GM21360 (cell line): ENCODE data around the gene ZMYM3.

ENCODE experiments used
- ATAC-seq: cut with Tn5 transposase; IDR thresholded peaks from one replicate; pipeline ENCODE4 v1.9.1; 2021; ENCODE audit warnings: mild to moderate bottlenecking, moderate library complexity; ENCODE audit not compliant: unreplicated experiment

The ZMYM3 gene

DNA sequence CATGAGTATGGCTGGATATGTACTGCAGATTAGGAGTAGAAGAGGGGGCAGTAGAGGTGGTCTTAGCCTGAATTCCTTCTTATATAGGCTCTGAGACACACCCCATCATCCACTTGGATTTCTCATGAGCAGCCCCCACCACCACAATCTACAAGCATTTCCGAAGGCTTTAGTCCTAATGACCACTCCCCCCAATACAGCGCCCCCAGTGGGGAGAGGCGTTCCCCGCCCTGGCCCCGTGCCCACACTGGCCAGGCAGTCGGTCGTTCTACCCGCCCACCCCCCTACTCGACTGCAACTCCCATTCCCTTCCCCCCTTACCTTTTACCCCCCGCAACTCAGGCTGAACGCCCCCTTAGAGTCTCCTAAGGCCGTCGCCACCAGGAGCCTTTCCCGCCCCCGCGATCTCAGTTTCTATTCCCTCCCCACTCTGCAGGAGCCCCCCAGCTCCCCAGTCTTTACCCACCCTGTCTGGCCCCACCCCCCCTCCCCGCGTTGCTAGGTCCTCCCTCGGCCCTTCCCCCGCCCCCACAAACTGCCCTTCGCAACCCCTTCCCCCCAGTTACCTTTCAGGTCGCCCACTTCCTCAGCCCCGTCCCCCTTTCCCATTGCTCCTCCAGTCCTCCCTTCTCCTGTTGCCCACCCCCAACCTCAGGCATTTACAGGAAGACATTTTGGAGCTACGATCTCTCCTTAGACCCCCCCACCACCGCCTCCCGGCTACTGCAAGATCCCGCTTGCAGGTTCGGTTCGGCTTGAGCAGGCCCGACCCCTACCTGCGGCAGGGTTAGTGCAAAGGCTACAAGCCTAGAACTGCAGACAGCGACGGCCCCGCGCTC is 468 bp downstream of the ZMYM3 start:
- ATAC-seq, result no peak

DNA sequence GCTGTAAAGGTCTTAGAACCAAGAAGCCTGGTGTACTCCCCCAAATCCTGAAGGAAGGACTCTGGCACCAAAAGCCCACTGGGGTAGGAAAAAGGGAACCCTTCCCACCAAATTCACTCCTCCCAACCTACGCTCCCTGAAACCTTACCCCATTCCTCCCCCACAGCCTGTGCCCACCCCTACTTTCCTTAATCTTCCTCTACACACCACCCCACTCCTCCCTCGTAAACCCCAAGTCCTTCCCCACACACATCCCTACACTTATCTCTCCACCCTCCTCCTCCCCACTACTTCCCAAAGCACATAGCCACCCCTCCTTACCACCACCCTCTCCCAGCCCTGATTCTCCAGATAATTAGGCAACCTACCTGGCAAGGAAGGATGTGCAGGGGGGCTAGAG is 1.7 kb downstream of the ZMYM3 start:
- ATAC-seq, result no peak

DNA sequence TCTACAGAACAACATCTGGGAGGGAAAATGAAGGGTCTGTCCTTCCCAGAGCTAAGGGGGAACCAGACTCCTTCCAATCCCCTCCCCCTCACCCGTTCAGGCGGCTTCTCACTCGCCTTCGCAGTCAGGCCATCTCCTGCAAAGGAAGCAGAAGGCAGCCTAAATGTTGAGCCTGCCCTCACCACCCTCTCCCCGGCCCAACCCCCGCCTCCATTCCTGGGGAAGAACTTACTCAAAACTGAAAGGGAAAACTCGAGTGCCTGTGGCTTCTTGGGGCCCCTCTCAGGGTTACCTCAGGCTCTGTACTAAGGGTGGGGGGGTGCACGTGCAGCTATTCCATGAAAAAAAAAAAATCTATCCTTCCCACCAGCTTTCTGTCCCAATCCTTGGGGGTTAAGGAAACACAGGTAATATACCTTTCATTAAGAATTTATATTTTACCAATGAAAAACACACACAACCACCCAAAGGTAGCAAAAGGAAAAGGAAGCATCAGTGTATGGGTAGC is 2.4 kb downstream of the ZMYM3 start:
- no peak for ATAC-seq

DNA sequence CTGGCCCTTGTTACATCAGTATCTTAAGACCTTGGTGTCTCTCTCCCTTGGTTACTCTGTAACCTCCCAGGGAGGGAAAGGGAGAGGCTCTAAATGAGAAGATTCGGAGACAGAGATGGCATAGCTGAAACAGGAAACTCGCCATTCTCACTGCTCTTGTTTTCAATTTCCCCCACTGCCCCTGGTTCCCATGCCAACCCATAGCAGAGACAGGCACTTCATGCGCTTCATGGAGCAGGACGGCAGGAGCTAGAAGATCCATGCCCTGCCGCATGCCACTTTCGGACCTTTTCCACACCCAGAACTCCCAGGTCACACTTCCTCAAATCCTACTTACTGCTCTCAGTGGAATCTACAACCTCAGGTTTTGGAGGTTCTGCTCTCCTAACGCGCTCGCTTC is 3.1 kb downstream of the ZMYM3 start:
- no peak for ATAC-seq

DNA sequence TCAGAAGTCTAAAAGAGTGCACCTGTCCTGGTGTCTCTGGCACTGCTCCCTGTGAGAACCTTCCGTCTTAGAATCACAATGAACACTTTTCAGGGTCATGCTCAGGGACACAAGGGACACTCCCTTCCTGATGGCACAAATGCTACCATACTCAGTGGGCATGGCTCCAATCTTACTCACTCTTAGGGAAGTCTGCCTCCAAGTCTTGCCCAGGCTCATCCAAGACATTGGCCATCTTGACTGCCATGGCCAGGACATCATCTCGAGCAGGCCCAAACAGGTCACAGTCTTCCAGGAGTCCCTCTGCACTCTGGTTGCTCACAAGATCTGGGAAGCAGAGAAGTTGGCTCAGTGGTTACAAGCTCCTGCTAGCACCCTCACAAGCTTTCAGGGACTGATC is 8.8 kb downstream of the ZMYM3 start:
- no peak for ATAC-seq

DNA sequence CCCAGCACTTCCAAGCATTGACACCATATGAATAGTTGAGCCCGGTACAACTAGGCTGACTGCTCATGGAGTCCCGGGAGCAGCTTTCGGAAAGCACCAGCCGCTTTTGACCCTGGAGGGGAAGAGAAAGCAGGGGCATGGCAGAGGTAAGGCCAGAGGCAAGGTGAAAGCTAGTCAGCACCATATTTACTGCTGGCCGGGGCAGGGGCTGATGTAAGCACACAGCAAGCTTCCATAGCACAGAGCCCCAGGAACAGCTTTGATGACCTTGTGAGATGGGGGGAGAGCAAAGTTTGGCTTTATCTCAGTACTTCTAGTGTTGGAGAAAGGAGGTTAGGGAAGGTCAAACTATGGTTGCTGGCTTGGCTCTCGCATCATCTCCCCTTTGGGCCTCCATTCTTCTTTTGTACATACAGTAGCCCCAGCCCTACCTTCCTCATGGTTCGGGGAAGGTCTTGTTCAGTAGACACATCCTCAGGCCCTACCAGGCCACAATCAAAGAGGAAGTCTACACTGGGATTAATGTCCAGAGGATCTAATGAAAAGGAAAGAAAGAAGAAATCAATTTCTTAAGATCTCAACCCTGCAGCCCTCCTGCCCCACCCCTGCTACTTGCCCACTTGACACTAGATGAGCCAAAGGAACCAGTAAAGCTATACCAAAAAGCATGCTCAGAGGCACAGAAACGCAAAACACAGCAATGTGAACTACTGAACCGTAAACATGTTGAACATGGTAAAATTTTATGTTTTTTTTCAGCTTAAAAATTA is 9.4 kb downstream of the ZMYM3 start:
- ATAC-seq, result no peak

DNA sequence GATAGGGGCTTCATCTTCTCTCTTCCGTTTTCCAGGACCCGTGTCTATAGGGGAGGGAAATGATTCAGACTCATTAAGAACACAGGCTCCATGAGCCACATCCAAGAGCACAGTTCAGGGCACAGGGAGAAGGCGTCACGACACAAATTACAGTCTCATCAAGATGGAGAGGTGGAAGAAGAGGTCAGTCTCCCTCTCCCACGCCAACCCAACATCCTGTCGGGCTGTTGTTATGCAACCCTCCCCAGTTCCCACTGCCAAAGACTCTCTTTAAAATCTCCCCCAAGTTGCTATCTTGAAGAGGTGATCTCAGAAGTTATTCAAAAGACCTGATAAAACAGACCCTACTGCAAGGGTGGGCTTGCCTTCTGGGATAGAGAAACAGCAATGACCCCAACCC is 12.6 kb downstream of the ZMYM3 start:
- ATAC-seq, result no peak

DNA sequence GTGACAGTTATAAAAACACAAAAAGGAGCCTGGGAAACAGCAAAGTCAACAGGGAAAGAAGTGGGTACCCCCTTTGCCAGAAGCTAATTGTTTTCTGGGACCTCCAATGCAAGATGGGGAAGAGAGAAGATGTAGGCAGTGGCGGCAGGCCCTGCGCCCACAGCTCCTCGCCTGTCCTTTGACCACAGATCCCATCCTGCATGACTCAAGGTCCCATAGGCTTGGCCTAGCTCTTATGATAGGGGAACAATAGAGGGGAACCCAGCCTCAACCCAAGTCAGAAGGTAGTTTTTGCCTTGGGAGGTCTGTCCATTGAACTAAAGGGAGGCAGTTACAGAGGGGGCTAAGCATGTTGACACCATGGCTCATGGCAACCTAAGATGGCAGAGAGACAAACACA is 14.2 kb downstream of the ZMYM3 start:
- no peak for ATAC-seq

DNA sequence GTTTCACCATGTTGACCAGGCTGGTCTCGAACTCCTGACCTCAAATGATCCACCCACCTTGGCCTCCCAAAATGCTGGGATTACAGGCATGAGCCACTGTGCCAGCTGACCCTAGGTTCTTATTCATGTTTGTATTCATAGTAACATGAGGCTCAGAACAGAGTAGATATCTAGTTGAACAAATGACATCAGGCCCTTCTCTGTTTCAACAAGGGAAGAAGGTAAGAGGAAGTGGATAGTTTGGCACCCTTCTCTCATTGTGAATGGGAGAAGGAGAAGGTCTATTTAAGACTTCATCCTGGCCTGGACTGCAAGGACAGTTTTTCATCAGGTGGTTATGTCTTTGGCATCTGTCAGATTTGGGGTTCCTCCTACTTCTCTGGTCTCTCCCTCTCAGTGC is 17.1 kb downstream of the ZMYM3 start:
- ATAC-seq, result no peak

DNA sequence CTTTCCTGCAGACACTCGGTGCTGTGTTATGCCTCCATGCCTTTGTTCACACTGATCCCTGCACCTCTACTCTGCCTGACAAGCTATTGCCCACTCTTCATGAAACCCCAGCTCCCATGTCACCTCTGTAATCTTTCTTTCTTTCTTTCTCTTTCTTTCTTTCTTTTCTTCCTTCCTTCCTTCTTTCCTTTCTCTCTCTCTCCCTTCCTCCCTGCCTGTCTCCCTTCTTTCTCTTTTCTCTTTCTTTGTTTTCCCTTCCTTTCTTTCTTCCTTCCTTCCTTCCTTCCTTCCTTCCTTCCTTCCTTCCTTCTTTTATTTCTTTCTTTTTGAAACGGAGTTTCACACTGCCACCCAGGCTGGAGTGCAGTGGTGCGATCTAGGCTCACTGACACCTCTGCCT is 18.5 kb downstream of the ZMYM3 start:
- no peak for ATAC-seq

DNA sequence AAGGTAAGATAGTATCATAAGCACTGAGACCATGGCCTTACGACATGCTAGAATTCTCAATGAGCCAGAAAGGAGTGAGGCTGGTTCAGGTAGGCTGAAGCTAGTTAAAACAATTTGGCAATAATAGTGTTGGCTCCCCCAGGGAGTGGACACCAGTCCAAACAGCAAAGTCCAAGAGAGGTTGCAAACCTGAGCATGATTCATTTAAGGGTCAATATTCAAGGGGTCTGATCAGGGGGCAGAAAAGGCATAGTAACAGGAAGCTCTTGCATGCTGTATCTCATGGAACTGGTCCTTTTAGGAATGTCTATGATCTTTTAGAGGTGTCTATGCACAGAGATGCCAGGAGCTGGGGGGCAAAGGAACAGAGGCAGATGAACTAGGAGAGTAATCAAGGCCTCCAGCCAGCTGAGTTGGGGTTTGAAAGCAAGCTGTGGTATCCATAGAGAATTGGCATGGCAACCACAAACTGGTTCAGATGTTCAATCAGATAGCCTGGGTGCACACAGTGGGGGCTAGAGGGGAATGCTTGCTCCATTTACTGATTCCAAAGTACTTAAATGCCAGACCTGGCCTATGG is 25.8 kb downstream of the ZMYM3 start:
- ATAC-seq, result no peak

DNA sequence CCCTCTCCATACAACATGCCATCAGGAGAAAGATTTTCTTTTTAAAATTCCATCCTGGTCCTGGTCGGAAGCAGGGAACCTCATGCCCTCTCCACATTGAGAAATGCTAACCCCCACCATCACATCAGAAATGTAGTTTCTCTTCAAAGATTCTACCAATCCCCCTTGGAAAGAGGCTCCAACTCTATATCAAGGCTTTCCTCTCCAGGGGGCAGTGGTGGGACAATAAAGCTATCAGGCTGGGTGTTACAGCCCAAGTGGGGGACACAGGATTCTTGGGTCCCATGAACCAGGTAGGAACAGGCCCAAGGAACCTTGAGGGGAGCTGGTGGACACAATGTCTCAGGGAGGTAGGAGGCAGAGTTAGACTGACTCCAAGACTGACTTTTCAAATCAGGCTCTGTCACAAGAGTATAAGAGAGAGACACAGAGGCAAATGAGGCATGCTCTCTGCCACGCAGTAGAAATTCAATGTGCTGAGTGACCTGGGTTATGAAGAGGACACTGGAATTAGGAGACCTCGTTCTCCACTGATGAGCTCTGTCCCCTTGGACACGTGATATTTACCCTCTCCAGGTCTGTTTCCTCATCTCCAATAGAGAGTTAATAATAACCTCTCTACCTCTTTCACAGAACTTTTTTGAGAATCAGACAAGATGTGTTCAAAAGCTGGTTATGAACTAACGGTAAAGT is 26.4 kb downstream of the ZMYM3 start:
- no peak for ATAC-seq

DNA sequence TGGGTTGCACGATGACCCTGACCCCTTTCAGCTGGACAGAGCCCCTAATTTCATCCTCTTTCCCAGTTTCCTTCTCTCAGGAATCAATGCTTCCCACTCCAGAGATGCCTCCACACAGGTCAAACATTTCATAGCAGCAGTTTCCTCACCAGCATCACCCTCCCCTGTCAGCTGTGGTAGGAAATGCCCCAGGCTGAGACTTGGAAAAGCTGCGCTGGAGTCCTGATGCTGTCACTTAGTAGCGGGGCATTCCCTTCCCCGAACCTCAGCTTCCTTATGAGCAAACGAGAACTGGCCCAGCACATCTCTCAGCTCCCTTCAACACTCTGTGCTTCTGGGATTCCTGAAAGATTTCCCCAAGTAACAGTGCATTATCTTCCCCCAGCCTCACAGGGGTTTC is 28.3 kb downstream of the ZMYM3 start:
- no peak for ATAC-seq

DNA sequence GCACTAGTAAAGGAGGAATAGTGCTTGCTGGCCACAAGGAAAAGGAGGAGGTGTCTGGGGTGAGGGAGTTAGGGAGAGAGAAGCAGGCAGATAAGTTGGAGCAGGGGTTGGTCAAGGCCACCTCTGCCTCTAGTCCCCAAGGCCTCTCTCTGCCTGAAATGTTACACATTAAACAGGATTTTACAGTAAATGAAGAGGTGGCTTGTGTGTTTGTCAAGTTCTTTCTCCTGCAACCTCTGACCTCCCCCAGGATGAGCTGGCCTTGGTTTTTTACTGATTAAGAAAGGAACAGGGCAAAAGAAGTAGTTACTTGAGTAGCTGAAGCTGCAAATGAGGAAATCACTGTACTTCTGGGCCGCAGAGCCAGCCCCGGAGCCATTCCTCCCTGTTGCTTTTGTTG is 28.9 kb downstream of the ZMYM3 start:
- no peak for ATAC-seq

DNA sequence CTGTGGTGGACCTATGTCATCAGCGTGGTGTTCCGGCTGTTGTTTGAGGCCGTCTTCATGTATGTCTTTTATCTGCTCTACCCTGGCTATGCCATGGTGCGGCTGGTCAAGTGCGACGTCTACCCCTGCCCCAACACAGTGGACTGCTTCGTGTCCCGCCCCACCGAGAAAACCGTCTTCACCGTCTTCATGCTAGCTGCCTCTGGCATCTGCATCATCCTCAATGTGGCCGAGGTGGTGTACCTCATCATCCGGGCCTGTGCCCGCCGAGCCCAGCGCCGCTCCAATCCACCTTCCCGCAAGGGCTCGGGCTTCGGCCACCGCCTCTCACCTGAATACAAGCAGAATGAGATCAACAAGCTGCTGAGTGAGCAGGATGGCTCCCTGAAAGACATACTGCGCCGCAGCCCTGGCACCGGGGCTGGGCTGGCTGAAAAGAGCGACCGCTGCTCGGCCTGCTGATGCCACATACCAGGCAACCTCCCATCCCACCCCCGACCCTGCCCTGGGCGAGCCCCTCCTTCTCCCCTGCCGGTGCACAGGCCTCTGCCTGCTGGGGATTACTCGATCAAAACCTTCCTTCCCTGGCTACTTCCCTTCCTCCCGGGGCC is 29.7 kb downstream of the ZMYM3 start:
- ATAC-seq, result no peak

DNA sequence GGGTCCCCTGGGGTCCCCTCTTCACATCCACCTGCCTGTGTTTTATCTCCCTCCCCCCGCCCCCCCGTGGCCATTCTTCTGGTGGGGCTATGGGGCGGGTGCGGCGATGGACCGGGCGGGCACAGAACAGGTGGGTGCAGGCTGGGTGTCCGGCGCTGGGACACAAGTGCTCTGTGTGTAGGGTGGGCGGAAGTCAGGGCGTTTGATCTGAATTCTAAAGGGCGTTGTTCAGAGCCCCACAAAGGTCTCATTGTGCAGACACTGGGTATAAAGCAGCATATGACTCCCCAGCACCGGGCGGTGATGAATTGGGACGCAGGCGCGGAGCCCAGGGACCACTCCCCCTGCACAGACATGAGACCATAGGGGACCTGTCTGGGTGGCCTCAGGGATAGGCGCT is 31.0 kb downstream of the ZMYM3 start, which contains the start of gene GJB1:
GJB1 (plus strand) TSS at position 296 of the 400 bp plus-strand sequence. CDS start 484 bp downstream, outside the sequence.
- ATAC-seq, result no peak

DNA sequence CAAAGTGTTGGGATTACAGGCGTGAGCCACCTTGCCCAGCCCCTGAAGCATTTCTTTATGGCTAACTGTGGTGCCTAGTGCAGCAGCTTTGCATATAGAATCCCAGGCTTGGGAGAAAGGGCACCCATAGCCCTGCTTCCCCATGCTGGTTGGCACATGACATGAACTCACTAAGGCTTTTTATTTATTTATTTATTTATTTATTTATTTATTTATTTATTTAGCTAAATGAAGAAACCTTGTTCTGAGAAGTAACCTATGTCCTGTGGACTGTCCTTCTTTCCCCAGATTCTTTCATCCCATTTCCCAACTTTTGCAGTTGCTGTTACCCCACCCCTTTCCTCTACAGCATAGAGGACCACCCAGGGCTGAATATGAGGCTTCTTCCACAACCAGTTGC is 32.8 kb downstream of the ZMYM3 start:
- ATAC-seq, result no peak

DNA sequence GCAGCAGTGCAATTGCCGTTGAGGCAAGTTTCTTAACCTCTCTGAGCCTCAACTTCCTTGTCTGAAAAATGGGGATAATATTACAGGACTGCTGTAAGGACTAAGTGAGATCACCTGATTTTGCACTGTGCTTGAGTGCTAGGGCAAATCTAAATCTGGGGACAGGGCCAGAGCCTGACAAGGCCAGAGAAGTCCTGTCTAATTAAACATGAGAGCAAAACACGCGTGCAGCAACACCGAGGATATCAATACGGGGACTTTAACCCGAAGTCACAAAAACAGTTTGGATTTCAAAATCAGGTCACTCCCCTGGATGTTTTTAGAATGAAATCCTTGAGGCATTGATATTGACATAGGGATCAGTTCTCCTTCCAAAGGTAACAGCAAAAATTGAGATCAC is 36.6 kb downstream of the ZMYM3 start:
- no peak for ATAC-seq

DNA sequence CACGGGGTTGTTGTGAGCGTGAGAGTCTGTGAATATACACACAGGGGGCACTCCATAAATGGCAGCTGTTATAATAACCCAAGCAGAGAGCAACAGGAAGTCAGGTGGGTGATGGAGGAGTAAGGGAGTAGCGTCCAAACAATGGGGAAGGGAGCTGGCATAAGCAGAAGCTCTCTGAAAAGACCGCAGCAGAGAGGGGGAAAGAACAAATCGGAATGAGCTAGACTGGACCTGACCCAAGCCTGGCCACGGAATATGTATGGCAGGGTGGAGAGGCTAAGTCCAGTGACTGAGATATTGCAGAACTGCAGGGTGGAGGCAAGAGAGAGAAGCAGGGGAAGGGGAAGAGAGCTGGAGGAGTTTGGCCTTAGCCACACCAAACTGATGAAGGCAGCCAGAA is 37.5 kb downstream of the ZMYM3 start:
- ATAC-seq, result no peak

DNA sequence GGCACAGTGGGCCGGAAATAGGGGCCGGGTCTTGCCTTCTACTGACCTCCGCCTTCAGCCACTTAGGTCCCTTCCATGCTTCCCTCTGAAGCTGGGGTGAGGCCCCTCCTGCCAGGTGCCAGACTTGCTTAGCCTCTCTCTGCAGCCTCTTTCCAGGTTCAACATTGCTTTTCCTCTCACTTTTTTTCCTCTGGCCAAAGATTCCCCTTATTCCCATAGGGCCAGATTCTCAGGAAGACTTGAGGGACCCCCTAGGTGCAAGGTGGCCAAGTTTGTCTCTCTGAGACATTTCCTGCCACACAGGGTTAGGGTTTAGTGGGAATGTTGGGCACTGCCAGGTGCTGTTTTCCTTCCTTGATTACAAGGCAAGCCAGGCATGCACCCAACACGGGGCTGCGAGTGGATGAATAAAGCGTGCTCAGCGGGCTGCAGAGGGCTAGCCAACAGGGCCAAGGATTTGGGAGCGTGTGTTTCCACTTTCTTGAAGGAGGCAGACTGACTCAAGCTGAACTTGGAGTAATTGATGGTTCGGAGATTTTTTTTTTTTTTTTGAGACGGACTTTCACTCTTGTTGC is 38.5 kb downstream of the ZMYM3 start:
- no peak for ATAC-seq
